WTC11 (cell line): Measurements from ENCODE around the gene CDC42EP4.
A peak's percentile ranks its signal among the peaks of the same experiment; 100 is the strongest.

Experiments
- CREB1 ChIP-seq: sonication (generic); formaldehyde crosslinking; IDR thresholded peaks from 2 replicates; pipeline ENCODE4 v1.8.0; 2023; ENCODE audit warnings: mild to moderate bottlenecking, missing genetic modification reagents
- CTCF ChIP-seq: fragments of 200-600 bp; IDR thresholded peaks from 2 replicates; pipeline ENCODE4 v1.8.0; 2022; ENCODE audit warnings: antibody characterized with exemption
- E2F5 ChIP-seq: sonication (generic); formaldehyde crosslinking; IDR thresholded peaks from 2 replicates; pipeline ENCODE4 v1.8.1; 2022; ENCODE audit warnings: mild to moderate bottlenecking, moderate library complexity, missing genetic modification reagents
- ETV6 ChIP-seq: sonication (generic); formaldehyde crosslinking; IDR thresholded peaks from 2 replicates; pipeline ENCODE4 v1.8.1; 2022; ENCODE audit warnings: mild to moderate bottlenecking, missing genetic modification reagents
- FOXJ3 ChIP-seq: sonication (generic); formaldehyde crosslinking; IDR thresholded peaks from 2 replicates; pipeline ENCODE4 v1.9.0; 2021; ENCODE audit warnings: missing genetic modification reagents, mild to moderate bottlenecking, borderline replicate concordance
- GABPB1 ChIP-seq: sonication (generic); formaldehyde crosslinking; IDR thresholded peaks from 2 replicates; pipeline ENCODE4 v1.8.1; 2023; ENCODE audit warnings: mild to moderate bottlenecking, missing genetic modification reagents
- JUN ChIP-seq: sonication (generic); formaldehyde crosslinking; IDR thresholded peaks from 2 replicates; pipeline ENCODE4 v1.8.0; 2023; ENCODE audit warnings: mild to moderate bottlenecking, missing genetic modification reagents
- NFYB ChIP-seq: sonication (generic); formaldehyde crosslinking; conservative IDR thresholded peaks from 2 replicates; pipeline ENCODE4 v1.8.0; 2022; ENCODE audit warnings: low read depth, missing genetic modification reagents
- NR2C2 ChIP-seq: sonication (generic); formaldehyde crosslinking; IDR thresholded peaks from 2 replicates; pipeline ENCODE4 v1.8.0; 2022; ENCODE audit warnings: mild to moderate bottlenecking, missing genetic modification reagents
- OVOL2 ChIP-seq: fragments of 250-450 bp; sonication (Bioruptor Pico); IDR thresholded peaks from 2 replicates; pipeline ENCODE4 v1.9.0; 2021; ENCODE audit warnings: mild to moderate bottlenecking, borderline replicate concordance
- RELA ChIP-seq: sonication (generic); formaldehyde crosslinking; IDR thresholded peaks from 2 replicates; pipeline ENCODE4 v1.8.1; 2022; ENCODE audit warnings: missing genetic modification reagents, mild to moderate bottlenecking, borderline replicate concordance
- SOX15 ChIP-seq: fragments of 250-450 bp; sonication (Bioruptor Pico); IDR thresholded peaks from 2 replicates; pipeline ENCODE4 v1.9.0; 2021; ENCODE audit warnings: mild to moderate bottlenecking
- TP53 ChIP-seq: sonication (generic); formaldehyde crosslinking; IDR thresholded peaks from 2 replicates; pipeline ENCODE4 v1.8.1; 2023; ENCODE audit warnings: mild to moderate bottlenecking, missing genetic modification reagents
- ZNF263 ChIP-seq: sonication (generic); formaldehyde crosslinking; IDR thresholded peaks from 2 replicates; pipeline ENCODE4 v1.8.1; 2022; ENCODE audit warnings: low read depth, mild to moderate bottlenecking, moderate library complexity, missing genetic modification reagents

- no peak for TF ChIP-seq CTCF
- no peak for TF ChIP-seq NFYB
- TF ChIP-seq OVOL2 = no peak
- TF ChIP-seq SOX15 = no peak
- no peak for TF ChIP-seq E2F5 (CRISPR knock-in tag)
- no peak for TF ChIP-seq ETV6 (CRISPR knock-in tag)
- peak; percentile 6; the same call in 1 of the 2 replicates for TF ChIP-seq GABPB1 (CRISPR knock-in tag)
- no peak for TF ChIP-seq JUN (CRISPR knock-in tag)
- no peak for TF ChIP-seq RELA (CRISPR knock-in tag)
- no peak for TF ChIP-seq CREB1 (CRISPR knock-in tag)
- no peak for TF ChIP-seq FOXJ3 (CRISPR knock-in tag)
- TF ChIP-seq TP53 = no peak
- no peak for TF ChIP-seq ZNF263
- no peak for TF ChIP-seq NR2C2 (CRISPR knock-in tag)
Measured at GRCh38 chr17:73262676-73263642, 48.8 kb downstream of the CDC42EP4 start.
